ENCODE measurements around the gene WHAMM.

WHAMM gene

DNA sequence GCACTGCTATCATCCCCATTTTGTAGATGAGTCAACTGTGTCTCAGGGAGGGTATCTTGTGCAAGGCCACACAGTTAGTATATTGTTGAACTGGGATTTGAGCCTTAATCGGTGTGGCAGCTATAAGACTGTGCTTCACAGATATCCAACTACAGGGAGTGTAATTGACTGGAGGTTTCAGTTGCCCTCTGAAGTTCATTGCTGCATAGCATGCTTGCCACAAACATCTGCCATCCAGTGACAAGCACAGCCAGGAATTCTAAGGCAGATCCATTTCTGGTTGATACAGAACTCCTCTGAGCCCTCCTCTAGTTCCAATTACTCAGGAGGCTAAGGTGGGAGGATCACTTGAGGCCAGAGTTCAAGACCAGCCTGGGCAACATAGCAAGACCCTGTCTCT is 19.9 kb upstream of the WHAMM start:
- no peak for DNase-seq (ENCODE audit: low spot score)
- in situ Hi-C loops (cut with MboI; ENCODE audit: low pct_unique_long_range_greater_than_20kb, low sequenced_read_pairs, unreplicated experiment), result no loop called here
- TF ChIP-seq, protein P1, sequence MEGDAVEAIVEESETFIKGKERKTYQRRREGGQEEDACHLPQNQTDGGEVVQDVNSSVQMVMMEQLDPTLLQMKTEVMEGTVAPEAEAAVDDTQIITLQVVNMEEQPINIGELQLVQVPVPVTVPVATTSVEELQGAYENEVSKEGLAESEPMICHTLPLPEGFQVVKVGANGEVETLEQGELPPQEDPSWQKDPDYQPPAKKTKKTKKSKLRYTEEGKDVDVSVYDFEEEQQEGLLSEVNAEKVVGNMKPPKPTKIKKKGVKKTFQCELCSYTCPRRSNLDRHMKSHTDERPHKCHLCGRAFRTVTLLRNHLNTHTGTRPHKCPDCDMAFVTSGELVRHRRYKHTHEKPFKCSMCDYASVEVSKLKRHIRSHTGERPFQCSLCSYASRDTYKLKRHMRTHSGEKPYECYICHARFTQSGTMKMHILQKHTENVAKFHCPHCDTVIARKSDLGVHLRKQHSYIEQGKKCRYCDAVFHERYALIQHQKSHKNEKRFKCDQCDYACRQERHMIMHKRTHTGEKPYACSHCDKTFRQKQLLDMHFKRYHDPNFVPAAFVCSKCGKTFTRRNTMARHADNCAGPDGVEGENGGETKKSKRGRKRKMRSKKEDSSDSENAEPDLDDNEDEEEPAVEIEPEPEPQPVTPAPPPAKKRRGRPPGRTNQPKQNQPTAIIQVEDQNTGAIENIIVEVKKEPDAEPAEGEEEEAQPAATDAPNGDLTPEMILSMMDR (IDR thresholded peaks at IDR 0.05; ENCODE audit: extremely low read depth, insufficient read depth, missing control alignments), result no peak

DNA sequence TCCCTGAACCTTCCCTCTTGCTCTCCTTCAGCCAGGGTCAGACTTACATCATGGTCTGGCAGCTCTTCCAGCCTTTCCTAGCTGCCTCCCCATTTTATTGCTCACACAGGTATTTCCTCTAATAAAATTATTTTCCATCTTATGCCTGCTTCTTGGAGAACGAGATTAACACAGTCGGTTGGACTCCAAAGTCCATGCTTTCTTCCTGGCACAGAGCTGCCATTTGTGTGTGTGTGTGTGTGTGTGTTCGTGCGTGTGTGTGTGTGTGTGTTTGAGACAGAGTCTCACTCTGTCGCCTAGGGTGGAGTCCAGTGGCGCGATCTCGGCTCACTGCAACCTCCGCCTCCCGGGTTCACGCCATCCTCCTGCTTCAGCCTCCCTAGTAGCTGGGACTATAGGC is 19.1 kb upstream of the WHAMM start:
- in situ Hi-C loops (cut with MboI; ENCODE audit: low pct_unique_long_range_greater_than_20kb, low sequenced_read_pairs, unreplicated experiment), result no loop called here
- TF ChIP-seq, protein P1 (IDR thresholded peaks at IDR 0.05; ENCODE audit: extremely low read depth, insufficient read depth, missing control alignments), result no peak
- DNase-seq (ENCODE audit: low spot score), result no peak

DNA sequence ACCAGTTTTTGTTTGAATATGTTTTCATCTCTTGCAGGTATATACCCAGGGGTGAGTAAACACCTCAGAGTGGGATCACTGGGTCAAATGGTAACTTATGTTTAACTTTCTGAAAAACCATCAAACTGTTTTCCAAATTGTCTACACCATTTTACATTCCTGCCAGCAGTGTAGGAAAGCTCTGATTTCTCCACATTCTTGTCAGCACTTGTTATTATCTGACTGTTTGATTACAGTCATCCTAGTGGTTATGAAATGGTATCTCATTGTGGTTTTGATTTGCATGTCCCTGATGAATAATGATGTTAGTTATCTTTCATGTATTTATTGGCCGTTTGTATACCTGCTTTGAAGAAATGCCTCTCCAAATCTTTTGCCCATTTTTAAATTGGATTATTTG is 17.4 kb upstream of the WHAMM start:
- in situ Hi-C loops (cut with MboI; ENCODE audit: low pct_unique_long_range_greater_than_20kb, low sequenced_read_pairs, unreplicated experiment), result no loop called here
- DNase-seq (ENCODE audit: low spot score), result no peak
- TF ChIP-seq, protein P1 (IDR thresholded peaks at IDR 0.05; ENCODE audit: extremely low read depth, insufficient read depth, missing control alignments), result no peak

DNA sequence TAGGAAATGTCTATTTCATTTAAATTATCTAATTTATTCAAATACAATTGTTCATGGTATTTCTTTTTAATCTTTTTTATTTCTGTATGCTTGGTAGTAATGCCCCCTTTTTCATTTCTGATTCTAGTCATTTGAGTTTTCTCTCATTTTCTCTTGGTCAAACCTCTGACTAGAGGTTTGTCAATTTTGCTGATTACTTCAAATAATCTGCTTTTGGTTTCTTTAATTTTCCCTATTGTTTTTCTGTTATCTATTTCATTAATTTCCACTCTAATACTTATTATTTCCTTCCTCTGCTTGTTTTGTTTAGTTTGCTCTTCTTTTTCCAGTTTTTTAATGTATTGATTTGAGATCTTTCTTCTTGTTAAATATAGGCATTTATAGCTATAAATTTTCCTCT is 15.7 kb upstream of the WHAMM start:
- in situ Hi-C loops (cut with MboI; ENCODE audit: low pct_unique_long_range_greater_than_20kb, low sequenced_read_pairs, unreplicated experiment), result no loop called here
- TF ChIP-seq, protein P1 (IDR thresholded peaks at IDR 0.05; ENCODE audit: extremely low read depth, insufficient read depth, missing control alignments), result no peak
- DNase-seq (ENCODE audit: low spot score), result no peak

DNA sequence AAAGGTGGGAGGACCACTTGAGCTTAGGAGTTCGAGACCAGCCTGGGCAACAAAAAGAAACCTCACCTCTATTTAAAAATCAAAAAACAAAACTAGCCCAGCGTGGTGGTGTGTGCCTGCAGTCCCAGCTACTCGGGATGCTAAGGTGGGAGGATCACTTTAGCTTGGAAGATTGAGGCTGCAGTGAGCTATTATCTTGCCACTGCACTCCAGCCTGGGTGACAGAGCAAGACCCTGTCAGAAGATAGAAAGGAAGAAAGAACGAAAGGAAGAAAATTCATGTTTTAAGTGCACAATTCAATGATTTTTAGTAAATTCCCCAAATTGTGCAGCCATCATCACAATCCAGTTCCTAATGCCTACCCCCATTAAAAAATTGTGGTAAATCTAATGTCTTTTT is 11.3 kb upstream of the WHAMM start:
- in situ Hi-C loops (cut with MboI; ENCODE audit: low pct_unique_long_range_greater_than_20kb, low sequenced_read_pairs, unreplicated experiment), result no loop called here
- TF ChIP-seq, protein P1 (IDR thresholded peaks at IDR 0.05; ENCODE audit: extremely low read depth, insufficient read depth, missing control alignments), result no peak
- no peak for DNase-seq (ENCODE audit: low spot score)

DNA sequence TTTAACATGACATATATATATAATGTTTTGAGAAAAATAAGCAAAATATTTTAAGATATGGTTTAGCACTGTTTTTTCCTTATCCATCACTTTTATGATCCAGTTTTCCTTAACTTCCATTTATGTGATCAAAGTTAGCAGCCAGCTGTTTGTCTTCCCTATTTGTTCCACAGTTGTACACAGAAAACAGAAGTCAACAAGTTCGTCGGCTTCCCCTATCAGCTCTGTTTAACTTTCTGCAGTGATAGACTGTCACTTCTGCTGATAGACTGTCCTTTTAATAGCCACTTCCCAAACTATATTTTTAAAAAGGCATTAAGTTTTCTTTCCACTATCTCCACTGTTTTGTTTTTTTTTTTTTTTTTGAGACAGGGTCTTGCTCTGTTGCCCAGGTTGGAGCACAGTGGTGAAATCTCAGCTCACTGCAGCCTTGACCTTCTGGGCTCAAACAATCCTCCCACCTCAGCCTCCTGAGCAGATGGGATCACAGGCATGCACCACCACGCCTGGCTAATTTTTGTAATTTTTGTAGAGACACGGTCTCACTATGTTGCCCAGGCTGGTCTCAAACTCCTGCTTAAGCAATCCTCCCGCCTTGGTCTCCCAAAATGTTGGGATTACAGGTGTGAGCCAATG is 10.8 kb upstream of the WHAMM start:
- TF ChIP-seq, protein P1 (IDR thresholded peaks at IDR 0.05; ENCODE audit: extremely low read depth, insufficient read depth, missing control alignments), result no peak
- no peak for DNase-seq (ENCODE audit: low spot score)
- in situ Hi-C loops (cut with MboI; ENCODE audit: low pct_unique_long_range_greater_than_20kb, low sequenced_read_pairs, unreplicated experiment), result no loop called here
